H1 (cell line): Measurements from ENCODE around the gene CREB3L1. TPM values are rescaled to one million over a fixed set of nuclear protein-coding genes. Genes with fewer than 3 reads are reported as not detected.

ENCODE experiments used
- CTCF ChIA-PET: fragments of 300-600 bp; sonication (Branson Sonifier 250); formaldehyde crosslinking; loops from one replicate; lab custom pipeline; 2021; ENCODE audit not compliant: partially characterized antibody; lab: Charles Lee
- POLR2A ChIA-PET: fragments of 300-600 bp; sonication (Branson Sonifier 250); formaldehyde crosslinking; loops from one replicate; lab custom pipeline; 2021; ENCODE audit warnings: inconsistent platforms; ENCODE audit not compliant: partially characterized antibody; lab: Charles Lee
- DNase-seq, 2 experiments: peaks; one replicate each; pipeline versions ENCODE4 v3.0.0 to v3.0.0-alpha.2; 2010 to 2022; ENCODE audit warnings: low spot score in 2 of 2, low read depth in 1 of 2, mixed read lengths in 1 of 2
- FAIRE-seq: peaks from 2 replicates; lab custom pipeline; 2011; peaks lifted over from hg19 to GRCh38; lab: Jason Lieb, UNC
- H2AFZ ChIP-seq: 2 replicates; pipeline ENCODE4 v1.8.1; 2012; ENCODE audit warnings: low read length, inconsistent platforms
- H2AK5ac ChIP-seq: 2 replicates; pipeline ENCODE4 v1.6.1; 2013; ENCODE audit warnings: low read depth, low read length
- H2BK120ac ChIP-seq: replicated peaks from 2 replicates; pipeline ENCODE3; 2013; ENCODE audit warnings: low read depth, low read length, inconsistent platforms
- H2BK12ac ChIP-seq: 2 replicates; pipeline ENCODE4 v1.6.1; 2013; ENCODE audit warnings: low read depth, low read length
- H2BK15ac ChIP-seq: 2 replicates; pipeline ENCODE4 v1.6.1; 2013; ENCODE audit warnings: low read length
- H2BK20ac ChIP-seq: 2 replicates; pipeline ENCODE4 v1.6.1; 2013; ENCODE audit warnings: low read length
- H2BK5ac ChIP-seq: 2 replicates; pipeline ENCODE4 v1.6.1; 2013; ENCODE audit warnings: low read depth, low read length
- H3K14ac ChIP-seq: 2 replicates; pipeline ENCODE4 v1.6.1; 2013; ENCODE audit warnings: inconsistent platforms; ENCODE audit not compliant: insufficient read length
- H3K18ac ChIP-seq: 2 replicates; pipeline ENCODE4 v1.6.1; 2013; ENCODE audit warnings: low read length; ENCODE audit errors: extremely low read depth
- H3K23ac ChIP-seq: 2 replicates; pipeline ENCODE4 v1.6.1; 2013; ENCODE audit warnings: inconsistent platforms; ENCODE audit not compliant: insufficient read length
- H3K23me2 ChIP-seq: 2 replicates; pipeline ENCODE4 v1.6.1; 2013; ENCODE audit warnings: low read depth, low read length
- H3K27ac ChIP-seq: 2 replicates; pipeline ENCODE4 v1.6.1; 2011; ENCODE audit warnings: low read depth, low read length, inconsistent platforms
- H3K27me3 ChIP-seq, 4 experiments: replicated peaks in 1 of 4; 1 replicate in 1 of 4; 2 replicates in 3 of 4; pipeline versions ENCODE4 v1.6.1 to v1.8.1; 2011 to 2013; ENCODE audit warnings: low read length in 3 of 4, mild to moderate bottlenecking in 3 of 4, inconsistent platforms in 2 of 4, mixed read lengths in 2 of 4, moderate library complexity in 1 of 4; ENCODE audit not compliant: control insufficient read depth in 3 of 4, insufficient read depth in 3 of 4; ENCODE audit errors: extremely low read depth in 1 of 4
- H3K36me3 ChIP-seq, 4 experiments: 2 replicates each; pipeline versions ENCODE4 v1.6.1 to v1.8.1; 2011 to 2013; ENCODE audit warnings: mild to moderate bottlenecking in 4 of 4, low read length in 3 of 4, moderate library complexity in 2 of 4, control low read depth in 1 of 4, inconsistent platforms in 1 of 4; ENCODE audit not compliant: insufficient read depth in 4 of 4, control insufficient read depth in 2 of 4
- H3K4ac ChIP-seq: replicated peaks from 2 replicates; pipeline ENCODE3; 2013; ENCODE audit warnings: low read length, low read depth, mixed read lengths, inconsistent platforms; ENCODE audit not compliant: insufficient read length
- H3K4me1 ChIP-seq, 4 experiments: replicated peaks in 1 of 4; 1 replicate in 1 of 4; 2 replicates in 3 of 4; pipeline versions ENCODE4 v1.6.1 to v1.8.1; 2011 to 2013; ENCODE audit warnings: low read length in 3 of 4, inconsistent platforms in 2 of 4, mixed read lengths in 1 of 4; ENCODE audit not compliant: insufficient read depth in 4 of 4, control insufficient read depth in 3 of 4
- H3K4me2 ChIP-seq, 2 experiments: 2 replicates each; pipeline versions ENCODE4 v1.6.1 to v1.8.1; 2011 to 2013; ENCODE audit warnings: low read depth in 2 of 2, low read length in 2 of 2, control low read depth in 1 of 2, inconsistent platforms in 1 of 2, mild to moderate bottlenecking in 1 of 2; ENCODE audit not compliant: insufficient read depth in 1 of 2
- H3K4me3 ChIP-seq, 4 experiments: fragments of 200-600, 300-600 bp in 1 of 4; sonication (generic), shearing (Covaris generic), sonication (Bioruptor Twin) in 1 of 4; 2 replicates each; pipeline versions ENCODE4 v1.5.1 to v1.8.1; 2011 to 2016; ENCODE audit warnings: low read length in 4 of 4, low read depth in 3 of 4, control low read depth in 2 of 4, inconsistent platforms in 2 of 4, mild to moderate bottlenecking in 2 of 4, mixed read lengths in 1 of 4, moderate library complexity in 1 of 4; ENCODE audit not compliant: insufficient read depth in 2 of 4; ENCODE audit errors: extremely low read depth in 1 of 4
- H3K56ac ChIP-seq: replicated peaks from 2 replicates; pipeline ENCODE3; 2013; ENCODE audit warnings: low read depth, mild to moderate bottlenecking, mixed read lengths, low read length, inconsistent platforms; ENCODE audit not compliant: insufficient read length
- H3K79me1 ChIP-seq: 2 replicates; pipeline ENCODE4 v1.6.1; 2013; ENCODE audit warnings: low read depth, low read length, control low read depth
- H3K79me2 ChIP-seq, 2 experiments: 2 replicates each; pipeline versions ENCODE4 v1.6.1 to v1.8.1; 2012 to 2013; ENCODE audit warnings: low read length in 2 of 2, mild to moderate bottlenecking in 2 of 2, inconsistent platforms in 1 of 2; ENCODE audit not compliant: insufficient read depth in 2 of 2, control insufficient read depth in 1 of 2
- H3K9ac ChIP-seq, 4 experiments: replicated peaks in 1 of 4; 1 replicate in 1 of 4; 2 replicates in 3 of 4; pipeline versions ENCODE4 v1.6.1 to v1.8.1; 2011 to 2013; ENCODE audit warnings: low read depth in 3 of 4, low read length in 3 of 4, control low read depth in 2 of 4, mild to moderate bottlenecking in 2 of 4, moderate library complexity in 2 of 4, inconsistent platforms in 1 of 4; ENCODE audit errors: extremely low read depth in 1 of 4
- H3K9me3 ChIP-seq, 2 experiments: 2 replicates each; pipeline versions ENCODE4 v1.6.1 to v1.8.1; 2012 to 2013; ENCODE audit warnings: mild to moderate bottlenecking in 2 of 2, moderate library complexity in 2 of 2, control low read depth in 1 of 2, inconsistent platforms in 1 of 2, low read depth in 1 of 2, low read length in 1 of 2, mixed read lengths in 1 of 2; ENCODE audit not compliant: insufficient read depth in 2 of 2
- H4K20me1 ChIP-seq, 2 experiments: replicated peaks in 1 of 2; 2 replicates each; pipeline versions ENCODE3 to v1.8.1; 2011 to 2013; ENCODE audit warnings: inconsistent platforms in 2 of 2, low read length in 2 of 2, mild to moderate bottlenecking in 1 of 2; ENCODE audit not compliant: insufficient read depth in 2 of 2, control insufficient read depth in 1 of 2
- H4K5ac ChIP-seq: 2 replicates; pipeline ENCODE4 v1.6.1; 2013; ENCODE audit warnings: low read length, low read depth, mixed read lengths, inconsistent platforms; ENCODE audit not compliant: insufficient read length
- H4K8ac ChIP-seq: 2 replicates; pipeline ENCODE4 v1.8.0; 2013; ENCODE audit warnings: mild to moderate bottlenecking, moderate library complexity, low read length, inconsistent platforms; ENCODE audit not compliant: insufficient read depth; ENCODE audit errors: extremely low read depth
- H4K91ac ChIP-seq: replicated peaks from 2 replicates; pipeline ENCODE3; 2013; ENCODE audit warnings: low read length, mixed read lengths, inconsistent platforms; ENCODE audit not compliant: insufficient read length
- ASH2L ChIP-seq: fragments of 200-600, 300-600 bp; sonication (generic); IDR thresholded peaks from one replicate; pipeline ENCODE4 v1.7.1; 2017; ENCODE audit warnings: low read length
- EP300 ChIP-seq, 2 experiments: IDR thresholded peaks; 1 replicate in 1 of 2; 2 replicates in 1 of 2; pipeline ENCODE4 v1.6.1; 2011 to 2012; ENCODE audit warnings: low read depth in 2 of 2, low read length in 2 of 2, mild to moderate bottlenecking in 2 of 2, borderline replicate concordance in 1 of 2, inconsistent platforms in 1 of 2, moderate library complexity in 1 of 2
- MAFK ChIP-seq: IDR thresholded peaks from 2 replicates; pipeline ENCODE4 v1.6.1; 2012; ENCODE audit warnings: low read depth, mild to moderate bottlenecking, improper control_type of control experiment, low read length
- POLR2A ChIP-seq, 2 experiments: IDR thresholded peaks; 1 replicate in 1 of 2; 2 replicates in 1 of 2; pipeline ENCODE4 v1.6.1; 2011; ENCODE audit warnings: low read depth in 2 of 2, low read length in 2 of 2, mild to moderate bottlenecking in 2 of 2; ENCODE audit errors: control extremely low read depth in 1 of 2
- RFX5 ChIP-seq: IDR thresholded peaks from 2 replicates; pipeline ENCODE4 v1.6.1; 2011; ENCODE audit warnings: low read depth, low read length, improper control_type of control experiment, borderline replicate concordance
- SP1 ChIP-seq: IDR thresholded peaks from 2 replicates; pipeline ENCODE4 v1.6.1; 2011; ENCODE audit warnings: low read depth, low read length
- SP4 ChIP-seq: IDR thresholded peaks from 2 replicates; pipeline ENCODE4 v1.6.1; 2012; ENCODE audit warnings: low read length, inconsistent platforms
- TAF1 ChIP-seq: IDR thresholded peaks from 2 replicates; pipeline ENCODE4 v1.6.1; 2011; ENCODE audit warnings: mild to moderate bottlenecking, low read depth, low read length
- TAF7 ChIP-seq: optimal IDR thresholded peaks from 2 replicates; pipeline ENCODE3; 2011; ENCODE audit warnings: low read depth, mild to moderate bottlenecking, inconsistent platforms, low read length, moderate library complexity, borderline replicate concordance
- USF2 ChIP-seq: IDR thresholded peaks from 2 replicates; pipeline ENCODE4 v1.6.1; 2011; ENCODE audit warnings: low read length, improper control_type of control experiment
- WGBS, 2 experiments: shearing (Covaris generic) in 1 of 2; methylation state at CpG; one replicate each; pipeline versions ENCODE4 v1.1.6 to v1.1.7; 2013 to 2015; ENCODE audit warnings: low lambda C conversion rate in 2 of 2, mixed read lengths in 2 of 2, inconsistent platforms in 1 of 2, low coverage in 1 of 2, missing lambda C conversion rate in 1 of 2; ENCODE audit not compliant: insufficient replicate concordance in 2 of 2, insufficient coverage in 1 of 2, insufficient read length in 1 of 2; ENCODE audit errors: extremely low coverage in 1 of 2, missing lambda C conversion rate in 1 of 2; 5-methylcytosine and 5-hydroxymethylcytosine counted together
- polyA plus RNA-seq, 7 experiments: library from polyadenylated mRNA; depleted of rRNA in 3 of 7; stranded (reverse) in 5 of 7; unstranded in 2 of 7; fragments of >200 nt in 5 of 7; fragments of 200-250 nt in 2 of 7; gene quantifications; 1 replicate in 5 of 7; 2 replicates in 1 of 7; 4 replicates in 1 of 7; pipeline versions ENCODE4 v1.2.1 to v1.2.3, GENCODE V29; 2011 to 2013; ENCODE audit warnings: missing spikeins in 2 of 7, mixed read lengths in 2 of 7
- total RNA-seq: library from RNA; stranded (reverse); fragmentation: NEBNext Ultra II Directional; extraction: Animal tissue kit (Norgen Biotek cat#: 25700); gene quantifications from 2 replicates; pipeline ENCODE4 v1.2.1, GENCODE V29; 2021

The CREB3L1 gene
- total and polyA plus RNA-seq, 2 of the 8 experiments (the other 6 are each of a cell fraction or from before 2014, with no cell fraction given), result 4.1 to 12.7 TPM

- Histone ChIP-seq H3K4me3 (peak overlapping the region; percentile 54 to 66 (median 62)), H3K9ac (peak overlapping the region; percentile 90 to 92 (median 92)), H4K5ac (peak overlapping the region; percentile 97), H3K23ac (no peak overlapping the region), H3K4me1 (peaks cover 4 to 16% (median 8%) of the 10 kb centered on the region in 4 experiments; a peak in 6 of 7 replicates), H3K18ac (peak overlapping the region; percentile 97), H3K27ac (peak overlapping the region; percentile 95), H4K8ac (peak overlapping the region; percentile 89; the same call in 1 of the 2 replicates), H4K91ac (peak overlapping the region; percentile 83), H3K14ac (no peak overlapping the region), H3K9me3 (no peaks in the 10 kb centered on the region), H2BK20ac (no peak overlapping the region), H2BK15ac (peak overlapping the region; percentile 83; the same call in 1 of the 2 replicates), H3K79me2 (no peaks in the 10 kb centered on the region), H3K36me3 (no peaks in the 10 kb centered on the region), H3K23me2 (peaks cover 12% of the 10 kb centered on the region), H3K27me3 (peaks cover 4 to 9% (median 8%) of the 10 kb centered on the region in 4 experiments; a peak in 6 of 7 replicates), H3K56ac (peak overlapping the region; percentile 75), H3K4ac (peak overlapping the region; percentile 79), H2AK5ac (peak overlapping the region; percentile 76; the same call in 1 of the 2 replicates), H2BK12ac (peak overlapping the region; percentile 99), H2BK120ac (peak overlapping the region; percentile 41), H2AFZ (peak overlapping the region; percentile 24; the same call in 1 of the 2 replicates), H3K4me2 (peak overlapping the region; percentile 86 to 92), H3K79me1 (no peaks in the 10 kb centered on the region), H4K20me1 (peaks cover 0 to 2% of the 10 kb centered on the region in 2 experiments), H2BK5ac (peak overlapping the region; percentile 99)
- POLR2A ChIA-PET, result interaction anchor here (0.6 to 6.8 kb wide), 52 partner anchors 8 to 813 kb away, joined by 3 to 127 read pairs (median 6); partner anchors contain the start of genes ARHGAP1, CHRM4, CREB3L1 and DGKZ
- WGBS, 2 experiments, result 3% methylated on average over 41 of the region's 46 CpGs; no CpG with 5 or more reads in 1 of the 2 experiments
- FAIRE-seq (no peak), DNase-seq (peak; percentile 93 to 97)
- CTCF ChIA-PET, result interaction anchor here (0.6 to 21.7 kb wide), 23 partner anchors 9 to 398 kb away, joined by 3 to 858 read pairs (median 3); partner anchors contain the start of genes CHRM4 and CREB3L1
- TF ChIP-seq TAF1 (peak; percentile 96), POLR2A (IDR thresholded peaks at IDR 0.05; ENCODE audit: control extremely low read depth in 1 of 2, low read depth in 2 of 2, low read length in 2 of 2) (peak; percentile 84 to 94), MAFK (no peak), TAF7 (peak; percentile 74), SP1 (peak; percentile 38; the same call in 1 of the 2 replicates), SP4 (peak; percentile 26; the same call in 1 of the 2 replicates), EP300 (IDR thresholded peaks at IDR 0.05; ENCODE audit: borderline replicate concordance in 1 of 2, low read depth in 2 of 2, low read length in 2 of 2) (peak in 1 of 2 experiments; percentile 70; a peak in 1 of 3 replicates), ASH2L (peak; percentile 86), USF2 (no peak), RFX5 (no peak)
Observed at GRCh38 chr11:46242952-46243795, 34.3 kb upstream of the CREB3L1 start.
